Fibroblast of pulmonary artery (primary cell): ENCODE results near the gene AK3.

Experiments used
- DNase-seq: peaks from one replicate; pipeline ENCODE4 v3.0.0-alpha.2; 2010; ENCODE audit warnings: low read depth
- H3K4me3 ChIP-seq: replicated peaks from 2 replicates; pipeline ENCODE4 v1.5.1; 2011; ENCODE audit warnings: low read depth, mild to moderate bottlenecking, control low read depth, low read length, moderate library complexity
- CTCF ChIP-seq: IDR thresholded peaks from 2 replicates; pipeline ENCODE4 v1.5.1; 2011; ENCODE audit warnings: mild to moderate bottlenecking, control low read depth, low read length, inconsistent platforms; ENCODE audit errors: missing control alignments

The AK3 gene

GRCh38 chr9:4739587-4740387 is 1.2 kb downstream of the AK3 start:
- peak; percentile 24 for DNase-seq
- peak overlapping the region; percentile 70 for H3K4me3 ChIP-seq
- TF ChIP-seq CTCF: no peak

- TF ChIP-seq CTCF: no peak
- no peak for DNase-seq
- H3K4me3 ChIP-seq: peak overlapping the region; percentile 70
These were observed 2.0 kb downstream of the AK3 start for GRCh38 chr9:4738866-4739586.

- TF ChIP-seq CTCF: no peak
These were observed 6.9 kb downstream of the AK3 start for GRCh38 chr9:4734150-4734549.

GRCh38 chr9:4732890-4733289 is 8.1 kb downstream of the AK3 start:
- no peak overlapping the region for H3K4me3 ChIP-seq
- no peak for TF ChIP-seq CTCF
- no peak for DNase-seq

More at GRCh38 chr9:4734150-4734549, 6.9 kb downstream of the AK3 start:
- no peak overlapping the region for H3K4me3 ChIP-seq
- no peak for DNase-seq

- DNase-seq: no peak
- TF ChIP-seq CTCF: no peak
- H3K4me3 ChIP-seq: no peak overlapping the region
These were observed 13.4 kb downstream of the AK3 start for GRCh38 chr9:4727593-4727992.

GRCh38 chr9:4725706-4726442 is 15.1 kb downstream of the AK3 start:
- no peak for TF ChIP-seq CTCF
- H3K4me3 ChIP-seq: no peak overlapping the region
- no peak for DNase-seq
